Measurements from ENCODE around the gene GIPC1. TPM values are rescaled to one million over a fixed set of nuclear protein-coding genes. Genes with fewer than 3 reads are reported as not detected.

Gene GIPC1
- total and polyA plus RNA-seq, 7 experiments from 2014 or later = 21.3 to 46.1 (median 25.9) TPM

DNA sequence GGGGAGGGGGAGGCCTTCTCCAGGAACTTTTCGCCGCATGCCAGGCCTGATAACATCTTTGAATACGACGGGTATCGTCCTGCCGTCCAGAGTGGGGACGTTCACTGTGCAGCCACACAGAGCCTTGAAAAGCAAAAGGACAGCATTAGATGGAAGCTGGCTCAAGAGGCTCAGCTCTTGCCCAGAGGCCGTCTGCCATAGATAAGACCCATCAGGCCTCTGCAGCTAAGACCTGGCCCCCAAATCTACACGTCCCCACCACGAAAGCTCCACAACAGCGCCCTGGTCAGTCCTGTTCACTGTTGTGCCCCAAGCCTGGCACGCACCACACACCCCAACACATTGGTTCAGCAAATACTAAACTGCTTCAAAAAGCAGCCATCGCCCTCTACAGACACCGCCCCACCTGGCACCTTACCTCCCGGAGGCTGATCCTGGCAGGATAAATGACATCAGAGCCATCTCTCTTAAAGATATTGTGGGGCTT lies 20.2 kb upstream of the GIPC1 start:
- Histone ChIP-seq H3K36me3 (ENCODE audit: control insufficient read depth in 2 of 3, insufficient read depth in 3 of 3, low read length in 3 of 3) (peaks cover 15 to 43% (median 22%) of the 10 kb centered on the region in 3 experiments), H3K4me3 (ENCODE audit: low read length) (peak overlapping the region; percentile 73), H3K27me3 (ENCODE audit: control insufficient read depth in 2 of 2, insufficient read depth in 2 of 2, low read length in 2 of 2) (no peaks in the 10 kb centered on the region), H3K9me3 (ENCODE audit: control insufficient read depth in 2 of 3, low read length in 3 of 3) (no peaks in the 10 kb centered on the region), H3K27ac (ENCODE audit: low read depth, low read length) (peak overlapping the region; percentile 92), H3K4me1 (ENCODE audit: control insufficient read depth in 2 of 2, insufficient read depth in 2 of 2, low read length in 2 of 2) (peaks cover 41 to 48% of the 10 kb centered on the region in 2 donors)
- peak overlapping the region; percentile 84 to 99 (median 92) for H3K27ac Mint-ChIP-seq
- ATAC-seq (no peak), DNase-seq (no peak)
- POLR2A ChIA-PET = interaction anchor here (0.6 to 34.0 kb wide), 9 partner anchors 8 to 370 kb away, joined by 4 to 1101 read pairs (median 5); partner anchors contain the start of genes DNAJB1, GIPC1 and TECR
- H3K36me3 Mint-ChIP-seq = peaks cover 13 to 33% (median 28%) of the 10 kb centered on the region in 5 donors
- intact Hi-C loops (cut with micrococcal nuclease) = loop anchor here (5.0 kb wide), 3 partner anchors 139 to 1364 kb away; partner anchors contain the start of genes IER2 (in 2 of the 2), STX10 (in 2 of the 2) and RFX1 (in 1 of the 2)
- H3K4me3 Mint-ChIP-seq = peak overlapping the region; percentile 88 to 99 (median 95)
- H3K4me1 Mint-ChIP-seq = peaks cover 36 to 68% (median 58%) of the 10 kb centered on the region in 7 donors
- CTCF ChIA-PET = interaction anchor here (0.9 to 10.7 kb wide), 2 partner anchors 10 to 30 kb away, joined by 3 to 73 read pairs; no protein-coding TSS in a partner anchor
- H3K9me3 Mint-ChIP-seq = peaks cover 0 to 12% (median 0%) of the 10 kb centered on the region in 11 donors
- peaks cover 0 to 2% (median 0%) of the 10 kb centered on the region in 5 donors for H3K27me3 Mint-ChIP-seq

GRCh38 chr19:14515501-14516047 lies 19.6 kb upstream of the GIPC1 start:
- H3K4me3 Mint-ChIP-seq = peak overlapping the region; percentile 88 to 99 (median 95)
- Histone ChIP-seq H3K27ac (ENCODE audit: low read depth, low read length) (peak overlapping the region; percentile 92), H3K9me3 (ENCODE audit: control insufficient read depth in 2 of 3, low read length in 3 of 3) (no peaks in the 10 kb centered on the region), H3K4me1 (ENCODE audit: control insufficient read depth in 2 of 2, insufficient read depth in 2 of 2, low read length in 2 of 2) (peaks cover 38 to 43% of the 10 kb centered on the region in 2 donors), H3K36me3 (ENCODE audit: control insufficient read depth in 2 of 3, insufficient read depth in 3 of 3, low read length in 3 of 3) (peaks cover 15 to 43% (median 22%) of the 10 kb centered on the region in 3 experiments), H3K27me3 (ENCODE audit: control insufficient read depth in 2 of 2, insufficient read depth in 2 of 2, low read length in 2 of 2) (no peaks in the 10 kb centered on the region), H3K4me3 (ENCODE audit: low read length) (peak overlapping the region; percentile 73)
- POLR2A ChIA-PET = interaction anchor here (0.5 to 34.0 kb wide), 9 partner anchors 7 to 797 kb away, joined by 4 to 1101 read pairs (median 4); partner anchors contain the start of genes DNAJB1, GIPC1 and TECR
- peaks cover 0 to 2% (median 0%) of the 10 kb centered on the region in 5 donors for H3K27me3 Mint-ChIP-seq
- intact Hi-C loops (cut with micrococcal nuclease) = loop anchor here (5.0 kb wide), 3 partner anchors 138 to 1363 kb away; partner anchors contain the start of genes IER2 (in 2 of the 2), STX10 (in 2 of the 2) and RFX1 (in 1 of the 2)
- peak overlapping the region; percentile 84 to 99 (median 92) for H3K27ac Mint-ChIP-seq
- H3K9me3 Mint-ChIP-seq = peaks cover 0 to 12% (median 0%) of the 10 kb centered on the region in 11 donors
- H3K36me3 Mint-ChIP-seq = peaks cover 13 to 33% (median 28%) of the 10 kb centered on the region in 5 donors
- no peak for DNase-seq
- CTCF ChIA-PET = interaction anchor here (0.9 to 10.7 kb wide), 2 partner anchors 9 to 29 kb away, joined by 3 to 73 read pairs; no protein-coding TSS in a partner anchor
- no peak for ATAC-seq
- peaks cover 36 to 72% (median 59%) of the 10 kb centered on the region in 7 donors for H3K4me1 Mint-ChIP-seq

GRCh38 chr19:14514215-14514863 lies 18.4 kb upstream of the GIPC1 start:
- H3K27ac Mint-ChIP-seq = peak overlapping the region; percentile 63 to 99 (median 86)
- no peak for ATAC-seq
- no peak overlapping the region for H3K27ac ChIP-seq (ENCODE audit: low read depth, low read length)
- no peaks in the 10 kb centered on the region for H3K27me3 ChIP-seq (ENCODE audit: control insufficient read depth in 2 of 2, insufficient read depth in 2 of 2, low read length in 2 of 2)
- peaks cover 13 to 33% (median 28%) of the 10 kb centered on the region in 5 donors for H3K36me3 Mint-ChIP-seq
- H3K27me3 Mint-ChIP-seq = peaks cover 0 to 2% (median 0%) of the 10 kb centered on the region in 5 donors
- H3K4me3 ChIP-seq (ENCODE audit: low read length) = no peak overlapping the region
- peaks cover 29 to 72% (median 54%) of the 10 kb centered on the region in 7 donors for H3K4me1 Mint-ChIP-seq
- CTCF ChIA-PET = interaction anchor here (0.8 to 10.7 kb wide), 2 partner anchors 8 to 36 kb away, joined by 3 to 73 read pairs; no protein-coding TSS in a partner anchor
- POLR2A ChIA-PET = interaction anchor here (0.6 to 34.0 kb wide), 4 partner anchors 6 to 104 kb away, joined by 3 to 1101 read pairs (median 552); partner anchors contain the start of genes DNAJB1, GIPC1 and TECR
- intact Hi-C loops (cut with micrococcal nuclease) = no loop called here
- H3K36me3 ChIP-seq (ENCODE audit: control insufficient read depth in 2 of 3, insufficient read depth in 3 of 3, low read length in 3 of 3) = peaks cover 15 to 43% (median 22%) of the 10 kb centered on the region in 3 experiments
- H3K4me3 Mint-ChIP-seq = peak overlapping the region; percentile 88 to 99 (median 95)
- DNase-seq = no peak
- H3K9me3 ChIP-seq (ENCODE audit: control insufficient read depth in 2 of 3, low read length in 3 of 3) = no peaks in the 10 kb centered on the region
- H3K4me1 ChIP-seq (ENCODE audit: control insufficient read depth in 2 of 2, insufficient read depth in 2 of 2, low read length in 2 of 2) = peaks cover 29 to 31% of the 10 kb centered on the region in 2 donors
- peaks cover 0 to 12% (median 0%) of the 10 kb centered on the region in 11 donors for H3K9me3 Mint-ChIP-seq

GRCh38 chr19:14512406-14512961 lies 16.6 kb upstream of the GIPC1 start:
- peak overlapping the region in 8 of 9 donors; percentile 66 to 99 (median 78) for H3K27ac Mint-ChIP-seq
- Histone ChIP-seq H3K27me3 (ENCODE audit: control insufficient read depth in 2 of 2, insufficient read depth in 2 of 2, low read length in 2 of 2) (no peaks in the 10 kb centered on the region), H3K27ac (ENCODE audit: low read depth, low read length) (no peak overlapping the region), H3K9me3 (ENCODE audit: control insufficient read depth in 2 of 3, low read length in 3 of 3) (no peaks in the 10 kb centered on the region), H3K36me3 (ENCODE audit: control insufficient read depth in 2 of 3, insufficient read depth in 3 of 3, low read length in 3 of 3) (peaks cover 15 to 38% (median 22%) of the 10 kb centered on the region in 3 experiments), H3K4me3 (ENCODE audit: low read length) (no peak overlapping the region), H3K4me1 (ENCODE audit: control insufficient read depth in 2 of 2, insufficient read depth in 2 of 2, low read length in 2 of 2) (peaks cover 29 to 39% of the 10 kb centered on the region in 2 donors)
- H3K9me3 Mint-ChIP-seq = peaks cover 0 to 7% (median 0%) of the 10 kb centered on the region in 11 donors
- CTCF ChIA-PET = interaction anchor here (0.9 kb wide), 1 partner anchor 11 kb away, joined by 3 read pairs; no protein-coding TSS in a partner anchor
- ATAC-seq (no peak), DNase-seq (no peak)
- H3K36me3 Mint-ChIP-seq = peaks cover 10 to 31% (median 28%) of the 10 kb centered on the region in 5 donors
- intact Hi-C loops (cut with micrococcal nuclease) = no loop called here
- H3K4me1 Mint-ChIP-seq = peaks cover 41 to 79% (median 66%) of the 10 kb centered on the region in 7 donors
- POLR2A ChIA-PET = interaction anchor here (1.7 to 34.0 kb wide), 2 partner anchors 17 to 19 kb away, joined by 5 to 1101 read pairs; partner anchors contain the start of genes DNAJB1, GIPC1 and TECR
- H3K27me3 Mint-ChIP-seq = no peaks in the 10 kb centered on the region
- no peak overlapping the region for H3K4me3 Mint-ChIP-seq

DNA sequence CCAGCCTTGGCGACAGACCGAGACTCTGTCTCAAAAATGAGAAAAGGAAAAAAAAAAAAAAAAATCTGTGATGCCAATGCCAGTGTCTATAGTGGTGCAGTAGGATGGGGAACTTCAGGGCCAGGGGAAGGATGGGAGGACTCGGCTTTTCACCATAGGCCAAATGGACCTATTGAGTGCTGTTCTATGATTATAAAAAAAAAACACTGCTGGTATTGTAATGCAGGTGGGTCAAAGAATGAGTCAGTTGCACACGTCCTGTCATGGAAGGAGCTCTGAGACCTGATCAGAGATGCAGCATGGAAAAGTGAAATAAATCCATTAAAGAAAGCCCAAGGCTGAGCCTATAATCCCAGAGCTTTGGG lies 15.3 kb upstream of the GIPC1 start:
- Histone ChIP-seq H3K9me3 (ENCODE audit: control insufficient read depth in 2 of 3, low read length in 3 of 3) (no peaks in the 10 kb centered on the region), H3K27ac (ENCODE audit: low read depth, low read length) (no peak overlapping the region), H3K27me3 (ENCODE audit: control insufficient read depth in 2 of 2, insufficient read depth in 2 of 2, low read length in 2 of 2) (no peaks in the 10 kb centered on the region), H3K4me3 (ENCODE audit: low read length) (no peak overlapping the region), H3K36me3 (ENCODE audit: control insufficient read depth in 2 of 3, insufficient read depth in 3 of 3, low read length in 3 of 3) (peaks cover 12 to 26% (median 21%) of the 10 kb centered on the region in 3 experiments), H3K4me1 (ENCODE audit: control insufficient read depth in 2 of 2, insufficient read depth in 2 of 2, low read length in 2 of 2) (peaks cover 37 to 44% of the 10 kb centered on the region in 2 donors)
- no peaks in the 10 kb centered on the region for H3K27me3 Mint-ChIP-seq
- no peak for ATAC-seq
- H3K4me3 Mint-ChIP-seq = peak overlapping the region in 1 of 10 donors; percentile 15
- ChIA-PET POLR2A (interaction anchor here (1.7 to 34.0 kb wide), 2 partner anchors 16 to 20 kb away, joined by 5 to 1101 read pairs; partner anchors contain the start of genes DNAJB1, GIPC1 and TECR), CTCF (interaction anchor here (1.5 to 2.0 kb wide), 2 partner anchors 12 to 46 kb away, joined by 5 to 7 read pairs; no protein-coding TSS in a partner anchor)
- DNase-seq = no peak
- intact Hi-C loops (cut with micrococcal nuclease) = no loop called here
- peaks cover 0 to 3% (median 0%) of the 10 kb centered on the region in 11 donors for H3K9me3 Mint-ChIP-seq
- peaks cover 5 to 21% (median 18%) of the 10 kb centered on the region in 5 donors for H3K36me3 Mint-ChIP-seq
- H3K4me1 Mint-ChIP-seq = peaks cover 47 to 83% (median 70%) of the 10 kb centered on the region in 7 donors
- peak overlapping the region in 5 of 9 donors; percentile 43 to 97 (median 70) for H3K27ac Mint-ChIP-seq

Measured in naive thymus-derived CD4-positive, alpha-beta T cell (primary cell).